ENCODE results near the gene FLRT2.

FLRT2 gene

GRCh38 chr14:85564841-85565527, 35.0 kb downstream of the FLRT2 start:
- no peak for DNase-seq (ENCODE audit: low read depth in 2 of 2)

GRCh38 chr14:85565862-85566296, 35.9 kb downstream of the FLRT2 start:
- no peak for DNase-seq (ENCODE audit: low read depth in 2 of 2)

- DNase-seq (ENCODE audit: low read depth in 2 of 2): no peak
These were observed 36.7 kb downstream of the FLRT2 start for GRCh38 chr14:85566603-85567002.

GRCh38 chr14:85572011-85572410, 42.1 kb downstream of the FLRT2 start:
- DNase-seq (ENCODE audit: low read depth in 2 of 2): no peak

DNA sequence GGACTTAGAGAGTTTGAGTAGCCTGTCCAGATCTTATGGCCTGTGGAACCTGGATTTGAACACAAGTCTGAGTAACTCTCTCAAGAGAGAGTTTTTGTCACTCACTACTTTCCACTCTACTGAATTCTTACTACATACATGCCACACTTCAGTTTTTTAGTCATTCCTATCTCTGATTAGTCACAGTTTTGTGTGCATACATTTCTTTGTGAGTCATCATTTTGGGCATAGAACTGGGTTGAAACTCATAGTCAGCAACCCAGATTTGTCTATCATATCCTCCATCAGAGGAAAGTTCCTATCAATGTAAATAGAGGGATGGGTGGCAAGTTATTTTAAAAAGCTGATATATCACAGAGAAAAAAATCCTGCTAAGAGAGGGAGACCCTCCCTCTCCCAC, 42.9 kb downstream of the FLRT2 start:
- no peak for DNase-seq (ENCODE audit: low read depth in 2 of 2)

- no peak for DNase-seq (ENCODE audit: low read depth in 2 of 2)
These were observed 43.5 kb downstream of the FLRT2 start for GRCh38 chr14:85573406-85573805.

GRCh38 chr14:85574853-85575616, 45.1 kb downstream of the FLRT2 start:
- no peak for DNase-seq (ENCODE audit: low read depth in 2 of 2)

DNA sequence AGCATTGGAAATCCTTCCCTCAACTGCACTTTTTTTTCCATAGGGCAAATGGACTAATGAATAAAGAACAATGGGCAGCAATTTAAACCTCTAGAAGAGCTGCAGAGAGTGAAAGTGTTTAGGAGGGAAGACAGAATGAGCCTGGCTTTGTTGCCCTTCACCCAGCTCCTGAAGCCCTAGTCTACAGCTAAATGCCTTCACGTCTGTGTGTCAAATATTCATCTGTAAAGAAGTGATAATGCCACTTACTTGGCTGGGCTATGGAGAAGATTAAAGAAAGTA, 45.6 kb downstream of the FLRT2 start:
- DNase-seq (ENCODE audit: low read depth in 2 of 2): no peak

- no peak for DNase-seq (ENCODE audit: low read depth in 2 of 2)
These were observed 46.3 kb downstream of the FLRT2 start for GRCh38 chr14:85576218-85576617.

DNA sequence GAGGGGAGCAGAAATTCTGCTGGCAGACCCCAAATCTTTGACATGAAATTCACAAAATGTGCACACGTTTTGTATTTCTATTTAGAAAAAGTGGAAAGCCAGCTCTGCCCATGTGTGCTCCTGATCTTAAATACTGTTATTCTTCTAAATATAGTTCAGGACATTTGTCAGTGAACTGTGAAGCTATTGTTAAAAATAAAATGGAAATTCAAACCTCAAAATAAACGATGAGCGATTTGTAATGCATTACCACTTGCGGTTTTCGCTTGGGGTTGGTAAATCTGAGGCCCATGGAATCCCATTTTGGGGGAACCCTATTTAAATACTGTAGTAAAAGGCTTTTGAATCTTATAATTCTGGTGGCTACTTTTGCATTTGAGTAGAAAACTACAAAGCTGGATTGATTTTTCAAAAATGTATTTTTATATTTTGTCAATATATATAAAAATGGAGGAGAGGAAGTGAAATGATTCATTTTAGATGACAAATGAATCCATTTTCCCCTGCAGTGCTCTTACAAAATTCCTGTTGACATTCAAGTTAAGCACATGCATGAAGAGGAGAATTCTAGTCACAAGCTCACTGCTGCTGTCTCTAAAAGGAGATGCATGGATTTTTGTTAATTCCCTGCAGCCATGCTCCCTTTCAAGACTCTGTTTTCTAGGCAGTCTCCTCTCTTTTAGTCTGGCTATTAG, 47.1 kb downstream of the FLRT2 start:
- no peak for DNase-seq (ENCODE audit: low read depth in 2 of 2)

DNA sequence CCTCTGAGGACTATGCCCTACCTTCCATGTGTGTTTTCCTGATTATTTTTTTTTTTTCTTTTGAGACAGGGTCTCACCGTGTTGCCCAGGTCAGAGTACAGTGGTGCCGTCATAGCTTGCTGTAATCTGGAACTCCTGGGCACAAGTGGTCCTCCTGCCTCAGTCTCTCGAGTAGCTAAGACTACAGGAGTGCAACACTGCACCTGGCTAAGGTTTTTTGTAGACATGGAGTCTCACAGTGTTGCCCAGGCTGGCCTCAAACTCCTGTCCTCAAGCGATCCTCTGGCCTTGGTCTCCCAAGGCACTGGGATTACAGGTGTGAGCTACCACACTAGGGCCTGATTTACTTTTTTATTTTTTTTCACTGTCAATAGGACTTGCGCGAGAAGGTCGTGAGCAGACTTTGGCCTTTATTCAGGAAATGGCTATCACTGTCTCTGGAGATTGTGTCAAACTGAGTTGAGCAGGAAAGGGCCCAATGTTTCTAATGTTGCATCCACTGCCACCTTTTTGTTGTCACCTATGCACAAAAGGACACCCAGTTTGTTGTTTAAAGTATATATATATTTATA, 47.7 kb downstream of the FLRT2 start:
- no peak for DNase-seq (ENCODE audit: low read depth in 2 of 2)

- no peak for DNase-seq (ENCODE audit: low read depth in 2 of 2)
These were observed 48.4 kb downstream of the FLRT2 start for GRCh38 chr14:85578357-85578756.

- no peak for DNase-seq (ENCODE audit: low read depth in 2 of 2)
These were observed 49.0 kb downstream of the FLRT2 start for GRCh38 chr14:85578930-85579329.

DNA sequence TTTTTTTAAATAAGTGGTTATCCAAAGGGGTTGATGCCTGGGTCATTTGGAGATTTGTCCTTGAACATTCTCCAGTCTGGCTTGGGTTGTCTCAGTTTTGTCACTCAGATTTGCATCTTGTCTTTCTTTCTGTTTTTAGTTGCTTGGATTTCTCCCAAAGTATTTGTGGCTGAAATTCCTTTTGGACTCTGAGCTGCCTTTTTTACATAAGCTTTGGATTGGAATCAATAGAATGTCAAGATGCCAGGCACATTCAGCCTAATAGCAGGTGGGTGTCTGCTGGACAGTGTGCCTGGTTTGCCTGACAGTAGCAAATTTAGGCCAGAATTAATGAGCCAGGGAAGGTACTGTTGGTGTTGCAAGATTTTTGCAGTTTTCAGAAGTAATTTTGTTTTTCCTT, 50.0 kb downstream of the FLRT2 start:
- DNase-seq (ENCODE audit: low read depth in 2 of 2): no peak

DNA sequence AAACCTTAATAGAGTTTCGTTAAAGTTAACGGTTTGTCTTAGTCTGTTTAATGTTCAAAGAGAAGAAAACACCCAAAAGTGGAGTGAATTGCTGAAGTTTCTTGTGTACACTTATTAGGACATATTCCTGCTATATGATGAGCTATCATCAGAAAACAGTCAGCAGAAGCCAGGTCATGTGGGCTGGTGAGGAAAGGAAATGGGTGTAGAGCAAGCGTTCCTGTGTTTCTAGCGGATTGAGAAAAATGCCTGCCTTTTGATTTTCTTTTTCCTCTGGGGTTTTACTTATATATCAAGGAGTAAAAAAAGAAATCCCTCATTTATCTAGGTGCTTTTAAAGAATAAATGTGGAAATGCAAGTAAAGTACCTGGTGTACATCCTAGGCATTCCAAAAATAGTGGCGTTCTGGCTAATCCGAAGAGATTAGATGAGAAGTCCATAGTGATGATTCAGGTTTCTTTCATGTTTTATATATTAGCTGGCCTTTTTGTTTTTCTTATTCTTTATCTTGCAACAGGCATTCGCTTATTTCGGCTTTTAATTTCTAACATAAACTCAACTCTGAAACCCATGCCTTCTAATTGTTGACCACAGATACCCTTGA, 50.7 kb downstream of the FLRT2 start:
- no peak for DNase-seq (ENCODE audit: low read depth in 2 of 2)

DNA sequence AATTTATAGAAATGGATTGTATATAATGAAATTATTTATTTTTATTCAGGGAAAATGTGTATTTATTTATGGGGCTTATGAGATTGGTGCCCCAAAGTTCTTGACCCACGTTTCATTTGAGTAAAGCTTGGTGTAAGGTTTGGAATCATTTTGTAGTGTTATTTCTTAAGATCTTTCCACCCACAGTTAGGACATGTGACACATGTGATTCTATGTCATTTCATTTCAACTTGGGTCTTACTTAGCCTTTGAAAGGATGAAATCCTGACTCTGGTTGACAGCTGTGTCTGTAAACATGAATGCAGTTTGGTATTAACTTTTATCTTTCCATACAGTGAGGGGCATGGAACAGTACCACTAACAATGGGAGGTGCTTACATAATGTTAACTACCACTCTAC, 51.7 kb downstream of the FLRT2 start:
- no peak for DNase-seq (ENCODE audit: low read depth in 2 of 2)

- no peak for DNase-seq (ENCODE audit: low read depth in 2 of 2)
These were observed 53.4 kb downstream of the FLRT2 start for GRCh38 chr14:85583380-85583779.

DNA sequence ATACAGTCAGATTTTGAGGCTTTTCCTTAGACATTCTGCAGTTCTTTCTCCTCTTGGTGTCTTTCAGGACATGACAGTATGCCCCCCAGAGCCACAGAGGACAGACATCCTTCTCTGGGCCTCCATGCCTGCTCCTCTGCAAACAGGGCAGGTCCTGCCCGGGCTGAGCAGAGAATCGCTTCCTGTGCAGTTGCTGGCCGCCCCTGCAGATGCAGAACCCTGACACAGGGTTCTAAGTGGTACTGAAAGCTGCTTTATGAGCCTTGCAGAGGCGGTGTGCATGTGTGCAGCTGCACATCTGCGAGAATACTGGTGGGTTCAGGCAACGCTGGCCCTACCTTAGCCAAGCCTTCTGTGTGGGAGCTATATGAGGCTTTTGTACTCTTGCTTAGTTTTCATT, 54.5 kb downstream of the FLRT2 start:
- DNase-seq (ENCODE audit: low read depth in 2 of 2): no peak

DNA sequence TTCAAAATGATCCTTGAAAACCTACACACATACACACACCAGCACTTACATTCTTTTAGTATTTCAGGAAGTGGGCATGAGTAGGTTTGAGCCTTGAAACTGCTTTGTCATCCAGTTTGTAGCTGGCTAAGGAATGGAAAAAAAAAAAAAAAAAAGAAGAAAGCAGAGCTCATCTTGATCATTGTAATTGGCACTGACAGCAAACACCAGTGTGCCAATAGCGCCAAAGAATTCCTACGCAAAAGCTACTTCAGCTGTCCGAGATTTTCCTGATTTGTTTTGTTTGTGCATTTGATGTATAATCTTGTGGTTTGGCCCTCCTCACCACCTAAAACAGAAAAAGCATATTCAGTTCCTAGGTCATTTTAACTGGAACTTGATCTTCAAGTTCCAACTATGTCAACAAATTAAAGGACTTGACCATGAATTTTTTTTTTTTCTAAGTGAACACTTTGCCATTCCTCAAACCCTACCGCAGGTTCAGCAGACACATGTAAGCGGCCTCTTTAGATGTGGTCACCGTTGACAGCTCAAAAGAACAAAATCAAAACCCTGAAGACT, 57.3 kb downstream of the FLRT2 start:
- DNase-seq (ENCODE audit: low read depth in 2 of 2): no peak

GRCh38 chr14:85590784-85591183, 60.8 kb downstream of the FLRT2 start:
- DNase-seq (ENCODE audit: low read depth in 2 of 2): no peak

DNA sequence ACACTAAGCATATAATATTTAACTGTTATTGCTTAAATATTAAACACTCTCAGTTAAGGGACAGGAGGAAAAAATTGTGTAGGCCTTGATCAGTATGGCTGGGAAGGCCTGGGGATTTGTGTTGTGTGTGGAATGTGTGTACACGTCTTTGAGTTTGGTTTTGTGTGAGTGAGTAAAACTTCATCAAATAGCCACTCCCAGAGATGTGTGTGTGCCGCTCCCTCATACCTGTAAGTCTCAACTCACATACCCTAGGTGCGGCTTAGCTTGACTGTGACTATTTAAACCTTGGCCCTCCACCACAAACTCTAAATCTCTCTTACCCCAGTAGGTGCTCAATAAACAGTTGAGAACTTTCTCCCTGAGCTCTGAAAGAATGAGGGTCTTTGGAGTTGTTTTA, 64.3 kb downstream of the FLRT2 start:
- DNase-seq (ENCODE audit: low read depth in 2 of 2): no peak

- no peak for DNase-seq (ENCODE audit: low read depth in 2 of 2)
These were observed 66.0 kb downstream of the FLRT2 start for GRCh38 chr14:85595981-85596380.

Data from stimulated activated CD8-positive, alpha-beta memory T cell treated with anti-CD3 and anti-CD28 coated beads, Interleukin-15, amount 100 ng/mL, for 4 hours (primary cell).